PFSK-1 (cell line): ENCODE results near the gene COL4A2.

Experiments used
- FOXP2 ChIP-seq: optimal IDR thresholded peaks from 2 replicates; pipeline ENCODE3; 2011; ENCODE audit warnings: borderline replicate concordance, control low read depth, inconsistent platforms; ENCODE audit not compliant: insufficient read depth; ENCODE audit errors: extremely low read length, extremely low read depth
- POLR2AphosphoS5 ChIP-seq: IDR thresholded peaks from 2 replicates; pipeline ENCODE4 v1.6.1; 2012; ENCODE audit warnings: low read depth, mild to moderate bottlenecking, control low read depth, low read length, moderate library complexity
- SIN3A ChIP-seq: IDR thresholded peaks from 2 replicates; pipeline ENCODE4 v1.6.1; 2012; ENCODE audit warnings: mild to moderate bottlenecking, low read length, moderate library complexity, borderline replicate concordance; ENCODE audit not compliant: insufficient read depth
- TAF1 ChIP-seq: IDR thresholded peaks from 2 replicates; pipeline ENCODE4 v1.6.1; 2012; ENCODE audit warnings: low read length, control low read depth, borderline replicate concordance; ENCODE audit not compliant: insufficient read depth
- TF ChIP-seq, protein P1 (sequence below), 2 experiments: IDR thresholded peaks; 2 replicates each; pipeline versions ENCODE4 v1.6.1 to v1.8.0; 2011 to 2012; ENCODE audit warnings: low read depth in 2 of 2, low read length in 2 of 2, control low read depth in 1 of 2, inconsistent platforms in 1 of 2, mild to moderate bottlenecking in 1 of 2, moderate library complexity in 1 of 2; ENCODE audit not compliant: insufficient read depth in 1 of 2

DNA sequence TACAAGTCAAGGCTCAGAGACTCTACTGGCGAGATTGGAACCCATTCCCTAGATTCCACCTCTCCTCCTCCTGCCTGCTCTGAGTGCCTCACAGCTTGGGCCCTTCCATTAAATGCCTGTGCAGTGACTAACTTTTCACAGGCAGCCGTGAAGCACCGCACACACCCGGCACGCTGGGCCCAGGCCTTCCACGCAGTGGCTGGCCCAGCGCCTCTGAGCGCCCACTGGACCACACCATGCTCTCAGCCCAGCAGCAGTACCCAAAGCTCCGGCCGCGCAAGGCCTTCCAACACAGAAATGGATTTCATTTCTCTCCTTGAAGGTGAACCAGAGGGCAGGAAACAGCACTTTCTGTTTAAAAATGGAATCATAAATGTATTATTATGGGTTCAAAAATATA, 228.4 kb downstream of the COL4A2 start:
- no peak for TF ChIP-seq SIN3A
- TF ChIP-seq, protein P1, sequence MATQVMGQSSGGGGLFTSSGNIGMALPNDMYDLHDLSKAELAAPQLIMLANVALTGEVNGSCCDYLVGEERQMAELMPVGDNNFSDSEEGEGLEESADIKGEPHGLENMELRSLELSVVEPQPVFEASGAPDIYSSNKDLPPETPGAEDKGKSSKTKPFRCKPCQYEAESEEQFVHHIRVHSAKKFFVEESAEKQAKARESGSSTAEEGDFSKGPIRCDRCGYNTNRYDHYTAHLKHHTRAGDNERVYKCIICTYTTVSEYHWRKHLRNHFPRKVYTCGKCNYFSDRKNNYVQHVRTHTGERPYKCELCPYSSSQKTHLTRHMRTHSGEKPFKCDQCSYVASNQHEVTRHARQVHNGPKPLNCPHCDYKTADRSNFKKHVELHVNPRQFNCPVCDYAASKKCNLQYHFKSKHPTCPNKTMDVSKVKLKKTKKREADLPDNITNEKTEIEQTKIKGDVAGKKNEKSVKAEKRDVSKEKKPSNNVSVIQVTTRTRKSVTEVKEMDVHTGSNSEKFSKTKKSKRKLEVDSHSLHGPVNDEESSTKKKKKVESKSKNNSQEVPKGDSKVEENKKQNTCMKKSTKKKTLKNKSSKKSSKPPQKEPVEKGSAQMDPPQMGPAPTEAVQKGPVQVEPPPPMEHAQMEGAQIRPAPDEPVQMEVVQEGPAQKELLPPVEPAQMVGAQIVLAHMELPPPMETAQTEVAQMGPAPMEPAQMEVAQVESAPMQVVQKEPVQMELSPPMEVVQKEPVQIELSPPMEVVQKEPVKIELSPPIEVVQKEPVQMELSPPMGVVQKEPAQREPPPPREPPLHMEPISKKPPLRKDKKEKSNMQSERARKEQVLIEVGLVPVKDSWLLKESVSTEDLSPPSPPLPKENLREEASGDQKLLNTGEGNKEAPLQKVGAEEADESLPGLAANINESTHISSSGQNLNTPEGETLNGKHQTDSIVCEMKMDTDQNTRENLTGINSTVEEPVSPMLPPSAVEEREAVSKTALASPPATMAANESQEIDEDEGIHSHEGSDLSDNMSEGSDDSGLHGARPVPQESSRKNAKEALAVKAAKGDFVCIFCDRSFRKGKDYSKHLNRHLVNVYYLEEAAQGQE (IDR thresholded peaks at IDR 0.05; ENCODE audit: insufficient read depth in 1 of 2, low read depth in 2 of 2, low read length in 2 of 2): no peak
- no peak for TF ChIP-seq POLR2AphosphoS5
- no peak for TF ChIP-seq TAF1
- no peak for TF ChIP-seq FOXP2
